ENCODE results near the gene TFAP2E. TPM values are rescaled to one million over a fixed set of nuclear protein-coding genes. Genes with fewer than 3 reads are reported as not detected.

The TFAP2E gene
- 0.09 TPM in 1 of 2 replicates, not detected in the other for total RNA-seq

DNA sequence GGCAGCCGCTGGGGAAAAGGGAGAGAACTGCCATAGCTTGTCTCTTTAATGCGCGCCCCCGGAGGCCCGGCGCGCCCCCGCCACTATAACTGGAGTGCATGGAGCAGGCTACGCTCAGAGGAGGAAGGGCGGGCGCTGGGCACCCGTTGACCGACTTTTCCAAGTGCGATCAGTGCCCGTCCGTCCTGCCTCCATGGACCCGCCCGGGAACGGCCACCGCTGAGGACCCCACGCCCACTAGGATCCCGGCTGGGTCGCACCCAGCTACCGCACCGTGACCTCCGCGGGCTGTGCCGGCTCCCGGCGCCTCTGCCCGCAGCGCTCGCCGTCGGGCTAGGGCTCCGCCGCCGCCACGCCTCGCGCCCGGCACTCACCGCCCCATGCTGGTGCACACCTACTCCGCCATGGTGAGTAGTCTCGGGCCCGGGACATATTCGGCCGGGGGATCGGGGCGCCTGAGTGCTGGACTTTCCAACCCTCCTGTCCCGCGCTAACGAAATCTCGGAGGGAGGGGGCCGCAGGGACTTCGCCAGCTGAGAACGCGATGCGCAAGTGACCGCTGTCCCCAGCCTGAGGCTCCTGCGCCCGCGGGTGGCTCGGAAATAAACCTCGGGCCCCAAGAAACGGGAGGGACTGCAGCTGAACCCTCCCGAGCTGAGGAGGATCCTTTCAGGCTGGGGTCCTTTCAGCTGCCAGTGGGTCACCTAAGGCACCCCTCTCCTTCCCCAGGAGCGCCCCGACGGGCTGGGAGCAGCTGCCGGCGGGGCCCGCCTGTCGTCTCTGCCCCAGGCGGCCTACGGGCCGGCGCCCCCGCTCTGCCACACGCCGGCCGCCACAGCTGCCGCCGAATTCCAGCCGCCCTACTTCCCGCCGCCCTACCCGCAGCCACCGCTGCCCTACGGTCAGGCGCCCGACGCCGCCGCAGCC, at the start of gene TFAP2E:
TFAP2E (plus strand) TSS at position 117 of the 927 bp plus-strand sequence; CDS start at position 381, 264 bp downstream.

DNA sequence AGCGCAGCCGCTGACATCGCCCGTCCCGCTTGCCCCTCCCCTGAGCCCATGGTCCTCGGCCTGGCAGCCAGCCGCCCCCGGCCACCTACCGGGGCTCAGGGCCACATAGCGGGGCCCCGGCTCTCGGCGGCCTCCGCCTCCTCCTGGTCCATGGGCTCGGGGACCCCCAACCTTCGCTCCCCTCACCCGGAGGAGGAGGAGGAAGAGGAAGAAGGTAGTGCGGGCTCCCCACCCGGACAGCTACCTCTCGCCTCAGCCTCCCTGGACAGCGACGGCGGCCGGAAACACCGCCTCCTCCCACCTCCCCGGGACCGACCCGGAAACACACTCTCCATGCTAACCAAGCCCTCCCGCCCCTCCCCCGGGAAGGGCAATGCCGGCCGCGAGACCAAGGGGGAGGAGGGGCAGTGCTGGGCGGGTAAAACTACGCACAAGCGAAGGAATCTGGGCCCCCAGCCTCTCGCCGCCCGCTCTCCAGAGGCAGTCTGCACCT, 15.9 kb upstream of the TFAP2E start, which contains the start of gene KIAA0319L:
KIAA0319L (minus strand) TSS at position 286 of the 493 bp plus-strand sequence. CDS start 2,912 bp downstream, outside the sequence.

DNA sequence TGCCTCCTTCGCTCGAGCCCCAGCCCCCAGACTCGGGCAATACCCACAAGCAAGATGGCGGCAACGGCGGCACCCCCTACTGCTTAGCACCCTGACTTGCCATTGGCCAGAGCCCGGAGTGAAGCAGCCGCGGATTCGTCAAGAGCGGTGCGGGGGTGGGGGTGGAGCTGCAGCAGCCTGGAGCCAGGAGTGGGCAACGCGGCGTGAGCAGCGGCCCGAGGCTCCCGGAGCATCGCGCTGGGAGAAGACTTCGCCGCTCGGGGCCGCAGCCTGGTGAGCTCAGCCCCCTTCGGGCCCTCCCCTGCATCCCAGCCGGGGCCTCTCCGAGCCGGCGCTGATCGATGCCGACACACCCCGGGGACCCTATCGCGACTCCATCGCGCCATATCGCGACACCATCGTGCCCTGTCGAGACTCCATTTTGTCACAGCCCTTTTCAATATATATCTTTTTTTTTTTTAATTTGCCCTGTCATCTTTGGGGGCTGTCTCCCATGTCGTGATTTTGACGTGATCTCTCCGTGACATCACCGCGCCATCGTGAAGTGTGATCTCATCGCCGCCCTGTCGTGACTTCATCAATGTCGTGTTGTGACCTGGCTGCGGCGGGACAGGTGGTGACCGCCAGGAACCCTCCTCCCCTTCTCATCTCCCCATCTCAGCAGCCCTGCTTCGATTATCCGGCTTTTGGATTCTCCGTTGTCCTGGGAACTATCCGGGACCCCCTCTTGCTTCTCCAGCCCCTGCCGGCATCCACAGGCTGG, 15.3 kb upstream of the TFAP2E start, which contains the start of gene NCDN:
NCDN (plus strand) TSS at position 189 of the 763 bp plus-strand sequence; CDS start at position 581, 392 bp downstream.

DNA sequence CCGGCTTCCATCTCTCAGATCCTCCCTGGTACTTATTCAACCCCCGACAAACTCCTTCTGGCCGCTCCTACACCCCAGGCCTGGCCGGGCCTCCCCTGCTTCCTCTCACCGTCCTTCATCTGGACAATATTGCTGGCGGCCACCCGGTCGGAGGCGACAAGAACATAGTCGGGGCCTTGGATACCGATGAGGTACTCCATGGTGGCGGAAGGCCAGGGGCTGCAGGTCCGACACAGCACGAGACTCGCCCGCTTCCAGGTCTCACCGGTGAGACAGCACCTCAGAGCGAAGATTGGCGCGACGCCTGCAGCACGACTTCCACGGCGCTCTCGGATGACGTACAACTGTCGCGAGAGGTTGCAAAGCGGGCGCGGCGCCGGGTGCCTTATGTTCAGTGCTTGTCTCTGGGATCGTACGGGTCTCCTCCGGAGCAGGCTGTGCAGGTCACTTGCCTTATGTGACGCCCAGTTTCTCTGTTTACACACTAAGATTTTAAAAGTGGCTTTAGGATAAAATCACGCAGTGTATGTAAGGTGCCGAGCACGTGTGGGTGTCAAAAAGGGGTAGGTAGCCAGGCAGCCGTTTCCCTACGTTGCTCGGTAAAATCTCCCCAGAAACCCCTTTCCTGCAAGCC, 68.2 kb downstream of the TFAP2E start, which contains the start of gene PSMB2:
PSMB2 (minus strand) TSS at position 294 of the 634 bp plus-strand sequence; CDS start at position 200, 94 bp downstream.

Other genes starting within 250 kb of the TFAP2E start
- gene KIAA0319L, start 15.9 kb upstream of the TFAP2E start, total RNA-seq: 23.6 and 40.4 TPM in 2 replicates
- gene NCDN, start 15.5 kb upstream of the TFAP2E start, total RNA-seq: 10.2 and 13.8 TPM in 2 replicates
- 17.5 and 22.2 TPM in 2 replicates for gene PSMB2, start 68.2 kb downstream of the TFAP2E start, total RNA-seq
- gene C1orf216, start 145.6 kb downstream of the TFAP2E start, total RNA-seq: 17.5 and 20.5 TPM in 2 replicates
- 6.7 and 18.4 TPM in 2 replicates for gene CLSPN, start 196.7 kb downstream of the TFAP2E start, total RNA-seq
- 14.0 and 17.5 TPM in 2 replicates for gene AGO4, start 234.7 kb downstream of the TFAP2E start, total RNA-seq

All from endothelial cell of coronary artery (primary cell).